HL-60/S4 treated with retinoic acid at 250 ng/mL for 4 days and 3 days (cell line): ENCODE data around the gene ESYT2.

Experiments used
- in situ Hi-C: fragments of 300-500 bp; cut with MboI; formaldehyde crosslinking; loops from 2 replicates; pipeline ENCODE4 v1.7.0; 2022; ENCODE audit warnings: low sequenced_read_pairs

ESYT2 gene

GRCh38 chr7:158827411-158828132 lies 1.7 kb downstream of the ESYT2 start:
- in situ Hi-C loops, result no loop called here

DNA sequence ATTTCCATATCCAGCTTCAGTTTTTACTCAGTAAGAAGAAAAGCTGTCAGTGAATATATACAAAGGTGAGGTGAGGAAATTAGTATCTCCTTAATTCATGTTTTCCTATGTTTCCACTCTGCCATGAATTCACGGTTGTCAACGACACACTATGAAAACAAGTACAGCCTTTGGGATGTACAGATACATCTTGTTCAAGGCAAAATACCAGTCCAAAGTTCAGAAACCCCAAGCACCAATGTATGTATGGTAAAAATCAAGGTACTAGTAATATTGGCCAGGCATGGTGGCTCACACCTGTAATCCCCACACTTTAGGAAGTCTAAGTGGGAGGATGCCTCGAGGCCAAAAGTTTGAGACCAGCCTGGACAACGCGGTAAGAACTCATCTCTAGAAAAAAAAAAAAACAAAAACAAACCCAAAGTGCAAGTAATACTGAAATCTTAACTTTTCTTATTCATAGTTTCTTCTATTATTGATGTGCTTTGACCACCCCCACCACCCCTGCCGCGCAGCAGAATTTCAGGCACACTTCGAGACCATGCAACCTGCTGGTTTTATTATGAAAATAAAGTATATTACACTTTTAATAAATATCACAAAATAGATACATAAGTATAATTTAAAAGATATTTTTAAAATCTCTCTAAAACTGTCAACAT lies 3.5 kb downstream of the ESYT2 start:
- in situ Hi-C loops, result no loop called here

- in situ Hi-C loops, result no loop called here
These were observed 5.3 kb downstream of the ESYT2 start for GRCh38 chr7:158824028-158824427.

- in situ Hi-C loops, result no loop called here
These were observed 7.9 kb downstream of the ESYT2 start for GRCh38 chr7:158821171-158822031.

GRCh38 chr7:158820656-158821055 lies 8.7 kb downstream of the ESYT2 start:
- in situ Hi-C loops, result no loop called here

- in situ Hi-C loops, result no loop called here
These were observed 9.6 kb downstream of the ESYT2 start for GRCh38 chr7:158819571-158820203.

GRCh38 chr7:158818325-158819213 lies 10.7 kb downstream of the ESYT2 start:
- in situ Hi-C loops, result no loop called here

- in situ Hi-C loops, result no loop called here
These were observed 12.3 kb downstream of the ESYT2 start for GRCh38 chr7:158816995-158817394.

- in situ Hi-C loops, result no loop called here
These were observed 13.0 kb downstream of the ESYT2 start for GRCh38 chr7:158816271-158816670.

DNA sequence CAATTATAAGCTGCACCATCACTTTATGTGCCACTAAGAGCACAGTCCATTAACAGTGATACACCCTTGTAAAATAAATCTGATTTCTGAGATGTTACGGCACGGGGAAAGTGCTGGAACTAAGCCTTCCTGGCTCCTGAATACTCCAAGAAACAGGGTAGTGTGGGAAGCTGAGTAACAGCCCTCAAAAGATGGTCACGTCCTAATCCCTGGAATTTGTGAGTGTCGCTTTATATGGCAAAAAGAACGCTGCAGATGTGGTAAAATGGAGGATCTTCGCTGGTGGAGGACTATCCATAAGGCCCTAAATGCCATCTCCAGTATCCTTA lies 13.5 kb downstream of the ESYT2 start:
- in situ Hi-C loops, result no loop called here

DNA sequence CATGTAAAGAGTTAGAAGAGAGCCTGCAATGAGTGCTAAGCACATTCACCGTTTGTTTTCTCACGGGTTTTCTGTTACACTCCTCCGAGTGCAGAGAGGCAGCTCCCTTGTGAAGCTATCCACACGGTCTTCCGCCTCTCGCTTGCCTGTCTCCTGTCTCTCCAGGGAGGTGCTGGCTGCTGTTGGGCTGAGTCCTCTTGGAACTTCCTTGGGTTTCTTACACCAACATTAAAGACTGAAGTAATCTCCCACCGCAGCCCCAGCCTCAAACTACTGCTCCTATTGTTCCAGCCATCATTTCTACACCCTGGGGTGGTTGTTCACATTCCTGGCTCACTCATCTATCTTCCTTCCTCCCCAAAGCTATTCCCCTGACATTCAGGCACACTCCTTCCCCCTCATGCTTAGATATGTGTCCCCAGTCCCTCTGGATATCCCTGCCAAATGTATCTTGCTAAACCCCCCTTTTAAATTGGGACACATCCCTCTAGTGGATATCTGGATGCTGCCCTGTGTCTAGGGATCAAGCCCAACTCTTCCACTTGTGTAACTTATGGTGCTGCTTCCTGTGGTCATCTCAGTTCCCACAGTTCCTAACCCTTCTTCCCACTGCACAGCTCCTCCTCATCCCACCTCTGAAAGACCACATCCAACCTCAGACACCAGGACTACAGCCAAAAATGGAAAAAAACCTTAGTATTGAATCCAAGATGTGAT lies 14.1 kb downstream of the ESYT2 start:
- in situ Hi-C loops, result no loop called here

- in situ Hi-C loops, result no loop called here
These were observed 14.7 kb downstream of the ESYT2 start for GRCh38 chr7:158814637-158815036.

DNA sequence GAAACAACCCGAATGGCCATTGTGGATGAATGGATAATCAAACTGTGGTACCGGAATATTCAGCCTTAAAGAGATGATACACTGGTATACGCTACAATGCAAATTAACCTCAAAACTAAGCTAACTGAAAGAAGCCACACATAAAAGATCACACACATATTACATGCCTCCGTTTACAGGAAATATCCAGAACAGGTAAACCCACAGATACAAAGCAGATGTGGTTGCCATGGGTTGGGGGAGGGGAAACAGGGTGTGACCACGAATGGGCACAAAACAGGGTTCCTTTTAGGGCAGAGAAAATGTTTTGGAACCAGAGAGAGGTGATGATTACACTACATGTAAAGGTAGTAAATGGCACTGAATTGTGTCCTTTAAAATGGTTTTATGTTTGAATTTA lies 16.6 kb downstream of the ESYT2 start:
- in situ Hi-C loops, result no loop called here

- in situ Hi-C loops, result no loop called here
These were observed 17.4 kb downstream of the ESYT2 start for GRCh38 chr7:158811894-158812293.

- in situ Hi-C loops, result no loop called here
These were observed 17.8 kb downstream of the ESYT2 start for GRCh38 chr7:158811461-158811860.

GRCh38 chr7:158810846-158811245 lies 18.5 kb downstream of the ESYT2 start:
- in situ Hi-C loops, result no loop called here

DNA sequence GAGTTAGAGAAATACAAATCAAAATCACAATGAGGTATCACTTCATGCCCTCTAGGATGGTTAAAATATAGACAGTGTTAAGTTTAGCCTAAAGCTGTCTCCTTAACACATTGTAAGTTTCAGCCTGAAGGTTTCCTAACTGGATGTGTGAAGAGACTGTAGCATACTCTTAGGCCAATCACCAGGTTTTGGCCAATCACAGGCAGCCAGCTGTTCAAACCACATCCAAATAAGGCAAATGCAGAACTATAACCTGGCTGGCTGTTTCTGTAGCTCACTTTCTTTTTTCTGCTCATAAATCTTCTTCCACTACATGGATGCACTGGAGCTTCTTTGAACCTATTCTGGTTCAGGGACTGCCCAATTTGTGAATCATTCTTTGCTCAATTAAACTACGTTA lies 19.7 kb downstream of the ESYT2 start:
- in situ Hi-C loops, result no loop called here

DNA sequence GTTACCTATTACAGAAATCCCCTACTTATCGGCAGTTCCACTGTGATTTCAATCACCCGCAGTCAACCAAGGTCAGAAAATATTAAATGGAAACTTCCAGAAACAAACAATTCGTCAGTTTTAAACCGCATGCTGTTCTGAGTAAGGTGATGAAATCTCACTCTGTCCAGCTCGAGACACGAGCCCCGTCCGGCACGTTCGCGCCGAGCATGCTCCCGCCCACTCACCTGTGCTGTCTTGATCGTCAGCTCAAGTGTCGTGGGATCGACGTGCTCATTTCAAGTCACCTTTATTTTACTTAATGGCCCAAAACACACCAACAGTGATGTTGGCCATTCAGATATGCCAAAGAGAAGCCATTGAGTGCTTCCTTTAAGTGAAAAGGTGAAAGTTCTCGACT lies 21.2 kb downstream of the ESYT2 start:
- in situ Hi-C loops, result no loop called here

DNA sequence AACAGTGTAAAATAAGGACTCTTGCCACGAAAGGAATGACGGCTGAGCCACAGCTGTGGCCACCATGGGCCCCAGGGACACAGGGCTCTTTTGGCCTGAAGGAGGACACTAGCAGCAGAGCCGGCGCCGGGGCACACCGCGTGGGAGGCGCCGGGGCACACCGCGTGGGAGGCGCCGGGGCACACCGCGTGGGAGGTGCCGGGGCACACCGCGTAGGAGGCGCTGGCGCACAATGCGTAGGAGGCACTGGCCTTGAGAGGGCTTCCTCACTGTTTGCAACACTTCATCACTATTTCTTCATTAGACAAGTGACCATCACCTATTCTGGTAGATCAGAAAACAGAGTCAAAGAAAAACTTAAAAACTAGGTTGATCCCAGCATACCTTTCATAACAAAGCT lies 23.4 kb downstream of the ESYT2 start:
- in situ Hi-C loops, result no loop called here

DNA sequence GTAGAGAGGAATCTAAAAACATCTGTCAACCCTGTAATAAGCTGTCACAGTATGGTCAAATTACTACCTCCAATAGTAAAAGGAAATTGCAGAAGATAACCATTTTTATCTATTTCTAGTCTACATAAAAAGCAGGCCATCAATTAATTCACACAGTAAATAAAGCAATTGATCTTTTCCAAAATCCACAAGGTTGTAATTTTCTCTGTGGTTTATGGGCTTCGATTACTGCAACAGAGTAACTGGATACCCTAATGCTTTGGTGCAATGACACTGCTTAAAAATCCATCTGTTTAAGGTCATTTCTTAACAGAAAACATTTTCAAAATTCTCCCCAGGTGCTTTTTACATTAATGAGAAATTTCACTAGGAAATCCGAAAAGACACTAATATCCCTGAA lies 23.9 kb downstream of the ESYT2 start:
- in situ Hi-C loops, result no loop called here
